GM19372 (cell line): ENCODE data around the gene FBRS.
"Not testable (repeated sequence)": the region's sequence is repeated elsewhere in the genome, so short reads cannot be mapped to it uniquely, and the experiment has no call there.

ENCODE experiments used
- ATAC-seq: cut with Tn5 transposase; IDR thresholded peaks from one replicate; pipeline ENCODE4 v1.9.1; 2021; ENCODE audit warnings: mild to moderate bottlenecking, low read depth, moderate library complexity; ENCODE audit not compliant: unreplicated experiment

FBRS gene

DNA sequence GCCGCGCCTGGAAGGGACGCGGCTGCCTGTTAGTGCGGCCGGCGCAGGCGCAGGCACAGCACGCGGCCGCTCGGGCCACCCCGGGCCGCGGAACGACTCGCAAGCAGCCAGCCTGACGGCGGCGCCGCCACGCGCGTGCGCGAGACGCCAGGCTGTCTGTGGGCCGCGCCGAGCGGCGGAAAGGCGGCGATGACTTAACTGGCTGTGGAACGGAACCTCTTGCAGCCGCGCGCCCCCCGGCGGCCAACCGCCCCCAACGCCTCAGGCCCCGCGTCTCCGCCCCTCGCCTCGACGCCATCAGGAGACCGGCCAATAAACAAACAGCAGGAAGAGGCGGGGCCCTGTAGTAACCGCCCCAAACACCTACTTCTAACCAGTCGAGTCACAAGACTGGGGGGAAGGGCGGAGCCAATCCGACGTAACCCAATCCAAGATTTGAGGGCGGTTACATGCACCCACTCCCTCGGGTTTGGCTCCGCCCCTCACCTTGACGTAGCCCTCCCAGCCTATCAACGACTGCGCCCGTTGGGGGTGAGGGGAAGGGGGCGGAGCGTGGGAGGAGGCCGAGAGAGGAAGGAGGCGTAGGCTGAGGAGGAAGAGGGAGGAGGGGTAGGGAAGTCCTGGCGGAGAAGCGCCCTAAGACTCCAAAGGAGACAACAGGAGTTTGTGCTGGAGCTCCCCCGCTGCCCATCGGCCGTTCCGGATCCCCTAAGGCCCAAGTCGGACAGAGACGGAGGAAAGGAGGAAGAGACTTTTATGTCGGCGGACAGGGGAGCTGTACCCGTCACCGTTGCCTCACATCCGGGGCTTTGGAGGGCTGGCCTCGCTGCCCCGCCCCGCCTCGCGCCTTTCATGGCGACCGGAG, at the start of gene FBRS:
Gene FBRS, plus strand, starts transcription at position 566 of the 865 bp plus-strand sequence. CDS start 1,088 bp downstream, outside the sequence.
- ATAC-seq: peak; percentile 68

DNA sequence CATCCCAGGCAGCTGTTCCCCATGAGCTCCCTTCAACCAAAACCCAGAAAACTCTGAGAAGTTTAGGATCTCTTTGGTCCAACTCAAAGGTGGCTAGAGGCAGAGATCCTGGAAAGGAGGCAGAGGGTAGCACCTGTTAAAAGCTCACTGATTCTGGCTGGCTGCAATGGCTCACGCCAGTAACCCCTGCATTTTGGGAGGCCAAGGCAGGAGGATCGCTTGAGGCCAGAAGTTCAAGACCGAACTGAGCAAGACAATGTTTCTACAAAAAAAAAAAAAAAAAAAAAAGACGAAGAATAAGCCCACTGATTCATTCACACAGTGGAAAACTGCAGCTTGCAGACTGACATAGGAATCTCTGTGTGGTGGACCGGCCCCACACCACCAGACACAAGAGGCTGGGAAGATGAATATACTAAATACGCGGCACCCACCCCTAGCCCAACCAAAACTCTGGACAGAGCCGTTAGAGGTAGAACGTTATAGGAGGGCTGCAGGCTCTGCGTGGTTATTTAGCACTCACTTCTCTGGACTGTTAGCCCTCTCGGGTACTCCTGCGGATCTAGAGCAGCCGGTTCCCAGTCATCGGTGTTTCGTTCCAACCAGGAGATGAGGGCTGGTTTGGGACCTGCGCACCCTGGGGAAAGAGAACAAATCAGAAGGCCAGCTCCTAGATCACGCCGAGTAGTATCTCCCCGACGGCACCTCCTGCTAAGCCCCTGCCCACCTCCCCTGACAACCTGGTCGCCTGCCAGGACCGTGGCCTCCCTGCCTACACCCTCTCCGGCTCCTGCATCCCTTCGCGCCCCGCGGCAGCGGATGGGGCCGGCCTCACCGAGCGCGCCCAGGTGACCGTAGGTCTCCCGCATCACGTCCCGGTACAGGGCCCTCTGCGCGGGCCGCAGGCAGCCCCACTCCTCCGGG, 49.0 kb upstream of the FBRS start:
- ATAC-seq: peak; percentile 27

DNA sequence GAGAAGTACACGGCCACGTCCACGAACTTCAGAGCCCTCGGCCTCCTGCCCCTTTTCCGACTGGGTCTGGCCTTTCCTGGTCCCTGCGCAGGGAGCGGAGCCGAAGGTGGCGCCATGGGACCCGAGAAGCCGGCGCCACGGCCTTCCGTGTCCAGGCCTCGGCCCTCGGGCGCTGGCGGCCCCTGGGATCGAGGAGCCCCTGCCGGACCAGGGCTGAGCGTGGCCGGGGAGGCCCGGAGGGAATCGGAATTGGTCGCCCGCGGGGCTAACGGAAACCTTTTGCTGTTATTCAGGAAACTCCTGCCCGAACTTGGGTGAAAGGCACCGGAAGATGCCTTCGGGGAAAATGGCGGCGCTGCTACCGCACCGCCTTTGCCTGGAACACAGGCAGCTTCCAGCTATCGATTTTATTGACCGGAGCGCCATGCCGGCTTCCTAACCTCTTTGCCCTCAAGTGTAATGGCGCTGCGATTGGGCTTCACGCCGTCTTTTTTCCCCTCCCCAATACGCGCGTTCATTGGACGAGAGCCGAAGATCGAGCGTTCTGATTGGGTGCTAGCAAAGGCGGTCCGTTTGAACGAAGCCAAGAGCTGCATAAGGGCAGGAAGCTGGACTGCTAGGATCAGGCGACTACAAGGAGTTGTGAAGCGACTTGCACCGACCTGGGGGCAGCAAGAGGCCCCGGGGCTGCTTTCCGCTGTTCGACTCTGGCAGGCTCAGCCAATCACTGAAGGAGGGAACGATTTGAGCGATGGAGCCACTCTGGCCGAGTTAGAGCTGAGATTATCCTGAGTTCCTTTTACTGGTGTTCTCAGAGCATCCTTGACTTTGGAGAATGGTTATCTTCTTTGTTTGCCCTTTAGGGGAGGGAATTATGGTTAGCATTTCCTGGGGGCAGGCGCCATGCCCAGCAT, 48.0 kb upstream of the FBRS start, which contains the start of gene ZNF689:
Gene ZNF689, minus strand, starts transcription at position 464 of the 914 bp plus-strand sequence. Its CDS starts 348 bp downstream, at position 116.
- peak; percentile 89 for ATAC-seq

DNA sequence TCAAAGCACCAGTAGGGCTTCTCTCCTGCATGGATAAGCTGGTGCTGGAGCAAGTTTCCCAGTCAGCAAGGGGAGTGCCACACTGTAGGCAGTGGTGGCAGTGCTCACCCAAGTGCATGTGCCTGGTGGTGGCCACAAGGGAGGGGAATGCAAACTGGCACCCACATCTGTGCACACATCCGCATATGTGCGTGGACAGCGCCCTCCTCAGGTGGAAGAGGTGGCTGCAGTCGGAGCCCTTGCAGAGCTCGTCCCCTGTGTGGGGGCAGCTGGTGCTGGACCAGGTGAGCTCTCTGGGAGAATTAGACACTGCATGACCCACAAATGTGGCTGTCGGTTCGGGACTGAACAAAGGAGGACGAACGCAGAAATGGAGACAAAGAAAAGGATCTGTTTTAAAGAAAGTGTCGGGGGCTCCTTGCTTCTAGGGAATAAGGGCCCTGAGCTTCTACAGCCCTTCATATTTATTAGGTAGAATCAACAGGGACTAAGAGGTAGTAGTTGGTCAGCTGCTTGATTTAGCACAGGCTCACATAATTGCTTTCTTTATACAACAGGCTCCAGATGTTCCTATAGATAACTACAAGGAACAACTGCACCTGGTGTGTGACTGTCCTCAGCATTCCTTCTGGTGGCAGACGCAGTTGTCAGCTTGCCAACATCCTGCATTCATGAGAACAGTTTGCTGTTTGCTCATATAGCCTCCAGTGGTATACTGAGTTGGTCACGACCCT, 42.7 kb upstream of the FBRS start:
- ATAC-seq: no peak

DNA sequence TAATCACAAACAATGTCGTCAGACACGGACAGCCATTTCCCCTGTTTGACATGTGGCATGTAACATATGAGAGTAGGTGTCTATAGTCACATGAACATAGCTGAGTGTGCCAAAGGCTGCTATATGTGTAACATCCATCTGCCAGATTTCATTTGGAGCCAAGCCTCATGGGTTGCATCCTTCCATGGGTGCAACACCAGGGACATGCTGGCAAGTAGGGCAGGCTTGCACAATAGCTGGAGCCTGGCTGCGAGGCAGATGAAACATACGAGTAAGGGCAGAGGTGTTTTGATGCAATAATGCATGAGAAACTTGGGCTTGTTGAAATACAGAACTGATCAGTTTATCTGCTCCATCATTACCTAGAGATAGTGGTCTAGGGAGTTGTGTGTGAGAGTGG, 39.0 kb upstream of the FBRS start:
- no peak for ATAC-seq

DNA sequence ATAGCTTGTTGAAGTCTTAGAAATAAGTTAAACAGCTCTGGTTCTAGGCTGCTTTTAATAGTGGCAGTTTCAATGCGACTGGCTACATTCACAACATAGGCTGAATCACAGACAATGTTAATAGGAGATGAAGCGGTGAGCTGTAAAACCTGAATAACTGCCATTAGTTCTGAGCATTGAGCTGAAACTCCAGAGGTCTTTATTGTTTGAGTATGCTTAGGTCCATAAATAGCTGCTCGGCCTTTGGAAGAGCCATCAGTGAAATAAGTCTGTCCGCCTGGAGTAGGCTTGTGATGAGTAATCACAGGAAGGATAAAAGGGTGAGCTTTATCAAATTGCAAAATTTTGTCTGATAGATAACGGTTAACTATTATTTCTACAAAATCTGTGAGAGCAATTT, 38.6 kb upstream of the FBRS start:
- ATAC-seq: no peak

DNA sequence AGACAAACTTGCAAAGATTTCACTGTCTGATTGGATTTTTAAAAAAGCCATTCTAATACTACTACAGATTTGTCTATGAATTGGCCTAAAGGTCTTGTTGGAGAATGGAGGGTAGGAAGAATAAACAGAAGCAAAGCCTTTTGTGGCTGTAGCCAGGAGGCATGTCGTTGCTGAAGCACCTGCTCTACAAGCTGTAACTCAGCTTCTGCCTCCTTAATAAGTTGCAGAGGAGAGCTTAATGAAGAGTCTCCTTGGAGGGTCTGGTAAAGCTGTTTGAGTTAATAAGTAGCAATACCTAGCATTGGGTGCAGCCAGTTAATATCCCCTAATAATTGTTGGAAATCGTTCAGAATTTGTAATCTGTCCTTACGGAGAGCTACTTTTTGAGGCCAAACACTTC, 38.1 kb upstream of the FBRS start:
- no peak for ATAC-seq

DNA sequence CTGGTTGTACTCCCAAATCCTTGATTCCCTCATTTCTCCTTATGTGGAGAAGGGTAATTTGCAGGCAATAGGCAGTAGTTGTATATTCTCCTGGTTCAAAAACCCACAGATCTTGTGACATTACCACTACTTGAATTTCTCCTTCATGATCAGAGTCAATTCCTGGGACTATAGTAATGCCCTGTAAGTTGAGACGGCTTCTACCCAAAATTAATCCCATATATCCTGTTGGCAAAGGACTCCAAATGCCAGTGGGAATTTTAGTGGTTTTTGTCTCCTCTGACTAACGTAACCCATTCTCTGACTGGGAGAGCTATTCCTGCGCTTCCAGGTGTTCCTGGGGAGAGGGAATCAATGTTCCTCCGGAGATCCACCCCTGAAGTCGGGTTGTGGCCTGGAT, 36.5 kb upstream of the FBRS start:
- ATAC-seq: no peak

DNA sequence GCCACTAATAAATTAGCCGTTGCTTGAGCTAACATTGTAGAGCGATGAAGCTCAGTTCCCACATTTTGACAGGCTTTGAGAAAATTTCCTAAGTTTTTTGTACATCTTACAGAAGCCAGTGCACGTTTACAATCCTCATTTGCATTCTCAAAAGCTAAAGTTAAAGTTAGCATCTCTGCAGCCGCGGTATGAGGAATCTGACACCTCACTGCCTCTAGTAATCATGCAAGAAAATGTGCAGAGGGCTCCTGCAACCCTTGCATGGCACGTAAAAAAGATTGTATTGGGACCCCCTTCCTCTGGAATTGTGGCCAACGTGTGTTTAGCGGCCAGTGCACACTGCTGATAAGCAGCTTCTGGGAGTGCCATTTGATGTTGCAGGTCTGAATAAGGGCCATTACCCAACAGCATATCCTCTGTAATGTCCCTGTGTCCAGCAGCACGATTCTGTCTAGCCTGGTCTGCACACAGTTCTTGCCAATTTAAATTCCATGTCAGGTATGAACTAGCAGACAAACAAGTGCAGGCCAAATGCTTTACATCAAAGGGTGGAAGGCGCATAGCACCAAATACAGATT, 35.7 kb upstream of the FBRS start:
- no peak for ATAC-seq

DNA sequence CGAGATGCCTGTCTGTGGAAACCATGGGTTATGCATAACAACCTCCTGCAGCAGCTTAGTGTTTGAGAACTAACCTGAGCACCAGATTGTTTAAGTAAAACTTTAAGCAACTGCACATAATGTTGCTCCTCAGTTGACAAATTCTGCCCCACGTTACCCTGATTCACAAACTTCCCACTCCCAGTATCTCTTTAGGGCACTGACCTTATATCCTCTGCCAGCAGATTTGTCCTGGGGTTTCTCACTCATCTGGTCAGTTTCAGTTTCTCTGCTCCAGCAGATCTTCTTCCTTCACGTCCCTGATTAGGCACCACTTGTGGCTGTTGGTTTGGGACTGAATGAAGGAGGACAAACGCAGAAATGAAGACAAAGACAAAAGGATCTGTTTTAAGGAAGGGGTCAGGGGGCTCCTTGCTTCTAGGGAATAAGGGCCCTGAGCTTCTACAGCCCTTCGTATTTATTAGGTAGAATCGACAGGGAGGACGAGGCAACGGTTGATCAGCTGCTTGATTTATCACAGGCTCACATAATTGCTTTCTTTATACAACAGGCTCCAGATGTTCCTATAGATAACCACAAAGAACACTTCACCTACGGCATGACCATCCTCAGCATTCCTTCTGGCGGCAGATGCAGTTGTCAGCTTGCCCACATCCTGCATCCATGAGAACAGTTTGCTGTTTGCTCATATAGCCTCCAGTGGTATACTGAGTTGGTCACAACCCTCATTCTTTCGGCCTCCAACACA, 34.5 kb upstream of the FBRS start:
- ATAC-seq: no peak

DNA sequence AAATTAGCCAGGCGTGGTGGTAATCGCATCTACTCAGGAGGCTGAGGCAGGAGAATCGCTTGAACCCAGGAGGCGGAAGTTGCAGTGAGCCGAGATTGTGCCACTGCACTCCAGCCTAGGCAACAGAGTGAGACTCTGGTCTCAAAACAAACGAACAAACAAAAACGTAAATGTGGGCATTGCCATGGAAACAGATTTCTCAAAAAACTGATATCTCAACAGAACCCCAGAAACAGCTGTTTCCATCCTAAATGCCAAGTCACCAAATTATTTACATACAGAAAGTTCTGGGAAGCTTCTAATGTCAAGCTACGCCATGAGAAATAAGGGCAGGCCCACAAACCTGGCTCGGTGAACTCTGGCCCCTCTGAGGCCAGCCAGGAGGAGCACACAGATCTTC, 32.0 kb upstream of the FBRS start:
- ATAC-seq: no peak

DNA sequence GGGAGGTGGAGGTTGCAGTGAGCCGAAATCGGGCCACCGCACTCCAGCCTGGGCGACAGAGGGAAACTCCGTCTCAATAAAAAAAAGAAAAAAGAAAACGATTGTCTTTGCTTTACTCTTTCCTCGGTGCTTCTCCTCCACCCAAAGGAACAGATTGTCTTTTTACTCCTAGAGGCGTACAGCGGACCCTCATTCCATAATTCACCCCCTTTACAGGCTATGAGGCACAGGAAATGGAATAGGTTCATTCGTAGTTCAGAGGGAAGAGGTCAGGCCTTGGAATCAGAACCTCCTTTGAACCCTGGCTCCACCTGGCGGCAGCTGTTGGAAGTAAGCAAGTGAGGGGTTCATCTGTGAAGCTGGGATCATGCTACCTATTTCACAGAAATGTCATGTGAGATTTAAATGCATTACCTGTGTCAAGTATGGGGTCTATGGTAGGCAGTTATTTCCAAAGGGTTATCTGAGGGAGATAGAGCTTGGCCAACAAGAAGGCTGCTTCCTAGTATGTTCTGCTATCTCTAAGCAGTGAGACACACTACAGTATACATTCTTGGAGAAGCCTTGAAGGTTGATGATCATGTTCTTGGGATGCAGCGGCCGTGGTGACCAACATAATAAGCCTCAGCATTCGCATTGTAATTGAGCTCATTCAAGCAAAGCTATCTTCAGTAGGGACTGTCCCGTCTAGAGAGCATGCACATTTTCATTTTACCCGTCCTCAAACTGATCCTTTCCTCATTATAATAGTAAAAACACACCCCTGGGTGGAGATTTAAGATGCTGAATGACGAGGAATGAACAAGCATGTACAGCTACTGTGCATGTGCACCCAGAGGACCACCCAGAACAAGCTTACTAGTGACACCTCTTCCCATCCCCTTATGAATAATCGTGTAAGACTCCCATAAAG, 29.3 kb upstream of the FBRS start:
- no peak for ATAC-seq

DNA sequence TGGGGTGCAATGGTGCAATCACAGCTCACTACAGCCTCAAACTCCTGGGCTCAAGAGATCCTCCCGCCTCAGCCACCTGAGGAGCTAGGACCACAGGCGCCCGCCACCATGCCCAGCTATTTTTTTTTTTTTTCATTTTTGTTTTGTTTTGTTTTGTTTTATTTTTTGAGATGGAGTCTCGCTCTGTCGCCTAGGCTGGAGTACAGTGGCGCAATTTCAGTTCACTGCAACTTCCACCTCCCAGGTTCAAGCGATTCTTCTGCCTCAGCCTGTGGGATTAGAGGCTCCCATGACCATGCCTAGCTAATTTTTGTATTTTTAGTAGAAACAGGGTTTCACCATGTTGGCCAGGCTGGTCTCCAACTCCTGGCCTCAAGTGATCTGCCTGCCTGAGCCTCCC, 25.8 kb upstream of the FBRS start:
- ATAC-seq: not testable (repeated sequence)

DNA sequence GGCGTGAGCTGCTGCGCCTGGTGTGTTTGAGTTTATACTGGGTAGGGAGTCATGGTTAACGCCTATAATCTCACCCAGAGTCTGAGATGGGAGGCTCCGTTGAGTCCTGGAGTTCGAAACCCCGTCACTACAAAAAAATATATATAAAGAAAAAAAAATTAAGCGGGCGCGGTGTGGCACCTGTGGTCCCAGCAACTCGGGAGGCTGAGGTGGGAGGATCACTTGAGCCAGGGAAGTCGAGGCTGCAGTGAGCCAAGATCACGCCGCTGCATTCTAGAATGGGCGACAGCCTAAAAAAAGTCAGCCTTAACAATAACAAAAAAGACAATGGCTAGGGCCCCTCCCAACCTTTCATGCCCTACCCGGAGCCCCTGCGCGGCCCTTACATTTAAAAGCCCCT, 24.7 kb upstream of the FBRS start:
- no peak for ATAC-seq

DNA sequence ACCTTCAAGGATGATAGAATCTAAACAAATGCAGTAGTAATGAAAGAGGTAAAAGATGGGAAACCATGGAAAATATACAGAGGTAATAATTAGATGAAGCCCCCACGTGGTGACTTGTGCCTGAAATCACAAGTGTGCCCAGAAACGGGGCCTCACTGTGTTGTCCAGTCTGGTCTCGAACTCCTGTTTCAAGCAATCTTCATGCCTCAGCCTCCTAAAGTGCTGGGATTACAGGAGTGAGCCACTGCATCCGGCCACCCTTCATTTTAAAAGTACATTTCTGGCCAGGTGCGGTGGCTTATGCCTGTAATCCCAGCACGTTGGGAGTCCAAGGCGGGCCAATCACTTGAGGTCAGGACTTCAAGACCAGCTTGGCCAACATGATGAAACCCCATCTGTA, 21.6 kb upstream of the FBRS start:
- ATAC-seq: no peak

DNA sequence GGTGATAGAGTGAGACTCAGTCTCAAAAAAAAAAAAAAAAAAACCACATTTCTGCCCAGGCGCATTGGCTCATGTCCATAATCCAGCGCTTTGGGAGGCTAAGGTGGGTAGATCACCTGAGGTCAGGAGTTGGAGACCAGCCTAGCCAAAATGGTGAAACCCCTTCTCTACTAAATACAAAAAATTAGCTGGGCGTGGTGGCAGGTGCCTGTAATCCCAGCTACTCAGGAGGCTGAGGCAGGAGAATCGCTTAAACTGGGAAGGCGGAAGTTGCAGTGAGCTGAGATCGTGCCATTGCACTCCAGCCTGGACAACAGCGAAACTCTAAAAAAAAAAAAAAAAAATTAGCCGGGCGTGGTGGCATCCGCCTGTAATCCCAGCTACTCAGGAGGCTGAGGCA, 21.1 kb upstream of the FBRS start:
- not testable (repeated sequence) for ATAC-seq

DNA sequence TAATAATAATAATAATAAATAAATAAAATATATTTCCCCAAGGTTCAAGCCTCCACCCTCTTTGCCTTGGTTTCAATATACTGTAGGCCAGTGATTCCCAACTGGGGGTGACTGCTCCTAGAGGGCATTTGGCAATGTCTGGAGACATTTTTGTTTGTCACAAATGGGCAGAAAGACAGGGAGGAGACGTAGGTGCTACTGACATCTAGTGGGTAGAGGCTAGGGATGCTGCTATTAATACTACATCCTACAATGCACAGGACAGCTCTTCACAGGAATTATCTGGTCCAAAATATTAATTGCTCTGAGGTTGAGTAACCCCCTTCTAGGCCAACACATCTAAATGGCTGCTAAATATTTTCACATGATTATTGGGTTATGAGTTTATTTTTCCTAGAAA, 20.3 kb upstream of the FBRS start:
- no peak for ATAC-seq
